ENCODE data around the gene MYL1. TPM values are rescaled to one million over a fixed set of nuclear protein-coding genes. Genes with fewer than 3 reads are reported as not detected.

Gene MYL1
- total and polyA plus RNA-seq, 2 of the 8 experiments (the other 6 are each of a cell fraction or from before 2014, with no cell fraction given), result not detected

DNA sequence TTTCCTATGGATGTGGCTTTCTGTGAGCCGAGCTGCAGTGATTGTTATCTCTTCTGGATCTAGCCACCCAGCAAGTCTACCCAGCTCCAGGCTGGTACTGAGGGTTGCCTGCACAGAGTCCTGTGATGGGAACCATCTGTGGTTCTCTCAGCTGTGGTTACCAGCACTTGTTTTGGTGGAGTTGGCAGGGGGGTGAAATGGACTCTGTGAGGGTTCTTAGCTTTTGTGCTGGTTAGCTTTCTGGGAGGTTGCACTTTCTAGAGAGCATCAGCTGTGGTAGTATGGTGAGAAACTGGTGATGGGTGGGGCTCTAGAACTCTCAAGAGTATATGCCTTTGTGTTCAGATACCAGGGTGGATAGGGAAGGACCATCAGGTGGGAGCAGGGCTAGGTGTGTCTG lies 45.4 kb upstream of the MYL1 start:
- H3K79me1 ChIP-seq (ENCODE audit: low read depth, low read length), result no peaks in the 10 kb centered on the region
- H2BK5ac ChIP-seq (ENCODE audit: low read depth, low read length), result no peak overlapping the region
- H3K9me3 ChIP-seq (ENCODE audit: insufficient read depth in 2 of 2, low read depth in 1 of 2, low read length in 1 of 2), result no peaks in the 10 kb centered on the region
- no peak overlapping the region for H2BK120ac ChIP-seq (replicated peaks; ENCODE audit: low read depth, low read length)
- no peaks in the 10 kb centered on the region for H3K79me2 ChIP-seq (ENCODE audit: control insufficient read depth in 1 of 2, insufficient read depth in 2 of 2, low read length in 2 of 2)
- FAIRE-seq (no peak), DNase-seq (ENCODE audit: low read depth in 1 of 2, low spot score in 2 of 2) (no peak)
- H4K8ac ChIP-seq (ENCODE audit: extremely low read depth, insufficient read depth, low read length), result no peak overlapping the region; the same call in 1 of the 2 replicates
- no peak overlapping the region for H3K14ac ChIP-seq (ENCODE audit: insufficient read length)
- no peak overlapping the region for H3K56ac ChIP-seq (replicated peaks; ENCODE audit: insufficient read length, low read depth, low read length)
- H3K23me2 ChIP-seq (ENCODE audit: low read depth, low read length), result no peaks in the 10 kb centered on the region
- no peak overlapping the region for H3K18ac ChIP-seq (ENCODE audit: extremely low read depth, low read length)
- no peak overlapping the region for H2BK12ac ChIP-seq (ENCODE audit: low read depth, low read length)
- ChIA-PET POLR2A (ENCODE audit: partially characterized antibody) (no interaction called here), CTCF (ENCODE audit: partially characterized antibody) (no interaction called here)
- H3K27me3 ChIP-seq (replicated peaks in 1 of 4; ENCODE audit: control insufficient read depth in 3 of 4, extremely low read depth in 1 of 4, insufficient read depth in 3 of 4, low read length in 3 of 4), result no peaks in the 10 kb centered on the region
- H4K5ac ChIP-seq (ENCODE audit: insufficient read length, low read depth, low read length), result no peak overlapping the region
- H3K27ac ChIP-seq (ENCODE audit: low read depth, low read length), result no peak overlapping the region
- H3K4ac ChIP-seq (replicated peaks; ENCODE audit: insufficient read length, low read depth, low read length), result no peak overlapping the region
- H2BK20ac ChIP-seq (ENCODE audit: low read length), result no peak overlapping the region
- H2BK15ac ChIP-seq (ENCODE audit: low read length), result no peak overlapping the region
- H3K4me1 ChIP-seq (replicated peaks in 1 of 4; ENCODE audit: control insufficient read depth in 3 of 4, insufficient read depth in 4 of 4, low read length in 3 of 4), result no peaks in the 10 kb centered on the region
- no peak overlapping the region for H3K9ac ChIP-seq (replicated peaks in 1 of 4; ENCODE audit: extremely low read depth in 1 of 4, low read depth in 3 of 4, low read length in 3 of 4)
- 75% methylated on average over 1 of the region's 1 CpG; no CpG with 5 or more reads in 1 of the 2 experiments for WGBS, 2 experiments (ENCODE audit: extremely low coverage in 1 of 2, insufficient coverage in 1 of 2, insufficient read length in 1 of 2, insufficient replicate concordance in 2 of 2, low coverage in 1 of 2, low lambda C conversion rate in 2 of 2, missing lambda C conversion rate in 1 of 2)
- no peaks in the 10 kb centered on the region for H4K20me1 ChIP-seq (replicated peaks in 1 of 2; ENCODE audit: control insufficient read depth in 1 of 2, insufficient read depth in 2 of 2, low read length in 2 of 2)
- H3K4me3 ChIP-seq (ENCODE audit: extremely low read depth in 1 of 4, insufficient read depth in 2 of 4, low read depth in 3 of 4, low read length in 4 of 4), result no peak overlapping the region
- H2AK5ac ChIP-seq (ENCODE audit: low read depth, low read length), result no peak overlapping the region
- no peak overlapping the region for H4K91ac ChIP-seq (replicated peaks; ENCODE audit: insufficient read length, low read length)
- no peak overlapping the region for H2AFZ ChIP-seq (ENCODE audit: low read length)
- H3K23ac ChIP-seq (ENCODE audit: insufficient read length), result no peak overlapping the region
- H3K4me2 ChIP-seq (ENCODE audit: insufficient read depth in 1 of 2, low read depth in 2 of 2, low read length in 2 of 2), result no peak overlapping the region
- no peaks in the 10 kb centered on the region for H3K36me3 ChIP-seq (ENCODE audit: control insufficient read depth in 2 of 4, insufficient read depth in 4 of 4, low read length in 3 of 4)
- no peak for TF ChIP-seq NANOG (IDR thresholded peaks at IDR 0.05; ENCODE audit: insufficient read depth, low read depth, low read length, poor library complexity, severe bottlenecking)
- no peak for TF ChIP-seq EZH2 (IDR thresholded peaks at IDR 0.05; ENCODE audit: low read depth, low read length, severe bottlenecking)
- TF ChIP-seq TAF7 (optimal IDR thresholded peaks at IDR 0.05; ENCODE audit: borderline replicate concordance, low read depth, low read length), result no peak
- TF ChIP-seq, protein P1, sequence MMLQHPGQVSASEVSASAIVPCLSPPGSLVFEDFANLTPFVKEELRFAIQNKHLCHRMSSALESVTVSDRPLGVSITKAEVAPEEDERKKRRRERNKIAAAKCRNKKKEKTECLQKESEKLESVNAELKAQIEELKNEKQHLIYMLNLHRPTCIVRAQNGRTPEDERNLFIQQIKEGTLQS (IDR thresholded peaks at IDR 0.05; ENCODE audit: insufficient read depth, low read depth, low read length), result no peak
- TF ChIP-seq SP2 (IDR thresholded peaks at IDR 0.05; ENCODE audit: low read length), result no peak
- TF ChIP-seq BACH1 (IDR thresholded peaks at IDR 0.05; ENCODE audit: low read length), result no peak
- no peak for TF ChIP-seq CREB1 (IDR thresholded peaks at IDR 0.05)
- no peak for TF ChIP-seq ASH2L (IDR thresholded peaks at IDR 0.05; ENCODE audit: low read length)
- no peak for TF ChIP-seq RAD21 (IDR thresholded peaks at IDR 0.05 in 1 of 2, conservative IDR thresholded peaks at IDR 0.05 in 1 of 2; ENCODE audit: low read depth in 2 of 2, low read length in 2 of 2)
- no peak for TF ChIP-seq KDM1A (IDR thresholded peaks at IDR 0.05; ENCODE audit: borderline replicate concordance, low read length)
- TF ChIP-seq SIN3A (conservative IDR thresholded peaks at IDR 0.05 in 1 of 2, IDR thresholded peaks at IDR 0.05 in 1 of 2; ENCODE audit: low read depth in 1 of 2, low read length in 2 of 2), result no peak
- TF ChIP-seq SRF (IDR thresholded peaks at IDR 0.05; ENCODE audit: low read depth, low read length), result no peak
- TF ChIP-seq HDAC2 (IDR thresholded peaks at IDR 0.05; ENCODE audit: borderline replicate concordance in 1 of 2, low read depth in 2 of 2, low read length in 2 of 2), result no peak
- TF ChIP-seq KDM4A (IDR thresholded peaks at IDR 0.05; ENCODE audit: low read depth, low read length, severe bottlenecking), result no peak

Measured in H1 (cell line).